GM04503 (cell line): ENCODE results near the gene CTPS1.

Experiments used
- DNase-seq: peaks from one replicate; pipeline ENCODE4 v3.0.0-alpha.2; 2012; ENCODE audit warnings: low read depth

Gene CTPS1

GRCh38 chr1:40966417-40966816 is 13.1 kb upstream of the CTPS1 start:
- DNase-seq = no peak

GRCh38 chr1:40969445-40969844 is 10.1 kb upstream of the CTPS1 start:
- DNase-seq = no peak

- DNase-seq = no peak
These were observed 7.5 kb upstream of the CTPS1 start for GRCh38 chr1:40971966-40972365.

- no peak for DNase-seq
These were observed 5.6 kb upstream of the CTPS1 start for GRCh38 chr1:40973912-40974311.

GRCh38 chr1:40974945-40975344 is 4.6 kb upstream of the CTPS1 start:
- DNase-seq = no peak

GRCh38 chr1:40976952-40977690 is 2.4 kb upstream of the CTPS1 start:
- DNase-seq = no peak

GRCh38 chr1:40977716-40978115 is 1.8 kb upstream of the CTPS1 start:
- DNase-seq = no peak

- DNase-seq = no peak
These were observed 633 bp upstream of the CTPS1 start for GRCh38 chr1:40978886-40979240.

GRCh38 chr1:40980068-40980452 is 564 bp downstream of the CTPS1 start:
- no peak for DNase-seq

- no peak for DNase-seq
These were observed 1.1 kb downstream of the CTPS1 start for GRCh38 chr1:40980453-40981121.

GRCh38 chr1:40981691-40982448 is 2.4 kb downstream of the CTPS1 start:
- DNase-seq = no peak

GRCh38 chr1:40982721-40983120 is 3.2 kb downstream of the CTPS1 start:
- DNase-seq = no peak

- no peak for DNase-seq
These were observed 3.8 kb downstream of the CTPS1 start for GRCh38 chr1:40983286-40983685.

GRCh38 chr1:40984066-40984465 is 4.6 kb downstream of the CTPS1 start:
- no peak for DNase-seq

GRCh38 chr1:40984531-40984930 is 5.0 kb downstream of the CTPS1 start:
- no peak for DNase-seq

GRCh38 chr1:40985161-40985560 is 5.7 kb downstream of the CTPS1 start:
- DNase-seq = no peak

- DNase-seq = no peak
These were observed 6.4 kb downstream of the CTPS1 start for GRCh38 chr1:40985875-40986274.

GRCh38 chr1:40986328-40986783 is 6.9 kb downstream of the CTPS1 start:
- DNase-seq = no peak

- DNase-seq = no peak
These were observed 7.5 kb downstream of the CTPS1 start for GRCh38 chr1:40986956-40987355.

GRCh38 chr1:40987439-40988276 is 8.2 kb downstream of the CTPS1 start:
- no peak for DNase-seq

- DNase-seq = no peak
These were observed 8.8 kb downstream of the CTPS1 start for GRCh38 chr1:40988280-40988679.

- DNase-seq = no peak
These were observed 9.6 kb downstream of the CTPS1 start for GRCh38 chr1:40989066-40989465.
